Uterus (tissue), 4 donors: ENCODE data around the gene CD300E. TPM values are rescaled to one million over a fixed set of nuclear protein-coding genes. Genes with fewer than 3 reads are reported as not detected.
"Not testable (repeated sequence)": the region's sequence is repeated elsewhere in the genome, so short reads cannot be mapped to it uniquely, and the experiment has no call there.

Experiments
- DNase-seq, 2 donors: peaks; one replicate each; pipeline ENCODE4 v3.0.0-alpha.2; 2019 to 2020
- H3K27ac ChIP-seq, 2 donors: fragments of 200-600 bp; sonication (generic); 1 replicate in 1 of 2; 2 replicates in 1 of 2; pipeline ENCODE4 v1.5.1; 2016 to 2018
- H3K27me3 ChIP-seq, 2 donors: fragments of 200-600 bp; sonication (generic); one replicate each; pipeline ENCODE4 v1.5.1; 2018 to 2019; ENCODE audit warnings: control low read depth in 1 of 2
- H3K36me3 ChIP-seq, 2 donors: fragments of 200-600 bp; sonication (generic); one replicate each; pipeline ENCODE4 v1.5.1; 2019; ENCODE audit warnings: control low read depth in 1 of 2
- H3K4me1 ChIP-seq, 2 donors: fragments of 200-600 bp; sonication (generic); one replicate each; pipeline ENCODE4 v1.5.1; 2018 to 2019; ENCODE audit warnings: control low read depth in 1 of 2
- H3K4me3 ChIP-seq, 2 donors: fragments of 200-600 bp; sonication (generic); 1 replicate in 1 of 2; 2 replicates in 1 of 2; pipeline ENCODE4 v1.5.1; 2018 to 2019; ENCODE audit warnings: mild to moderate bottlenecking in 1 of 2
- H3K9me3 ChIP-seq, 2 donors: fragments of 200-600 bp; sonication (generic); one replicate each; pipeline ENCODE4 v1.5.1; 2019; ENCODE audit warnings: control low read depth in 1 of 2
- CTCF ChIP-seq, 4 experiments: fragments of 200-600 bp in 2 of 4; fragments of 450-650 bp in 2 of 4; sonication (generic) in 2 of 4; IDR thresholded peaks; one replicate each; pipeline ENCODE4 v1.5.1; 2016 to 2019; ENCODE audit warnings: antibody characterized with exemption in 4 of 4, mild to moderate bottlenecking in 2 of 4, moderate library complexity in 1 of 4
- POLR2A ChIP-seq, 2 donors: fragments of 450-650 bp; IDR thresholded peaks; one replicate each; pipeline ENCODE4 v1.6.1; 2016; ENCODE audit warnings: antibody characterized with exemption in 2 of 2, mild to moderate bottlenecking in 1 of 2, moderate library complexity in 1 of 2
- intact Hi-C: fragments of 100-400 bp; cut with DNase I; formaldehyde crosslinking; loops from one replicate; pipeline ENCODE4 v1.15.1; 2023; ENCODE audit warnings: low total_unique reads
- total RNA-seq, 4 donors: library from RNA; depleted of rRNA in 3 of 4; stranded (reverse); fragments of >200 nt in 3 of 4; gene quantifications; one replicate each; pipeline versions ENCODE4 v1.1.0 to v1.2.4, GENCODE V29; 2014 to 2023
- donor health status: DM: yes; HTN: yes; CAD: no.

Gene CD300E
- total RNA-seq, 4 donors from 2014 or later: 0.07 to 0.88 TPM; not detected in 2

GRCh38 chr17:74574489-74575142 lies 48.9 kb downstream of the CD300E start:
- Histone ChIP-seq H3K4me3 (no peak overlapping the region), H3K36me3 (no peaks in the 10 kb centered on the region), H3K9me3 (no peaks in the 10 kb centered on the region), H3K27me3 (no peaks in the 10 kb centered on the region), H3K4me1 (no peaks in the 10 kb centered on the region), H3K27ac (no peak overlapping the region)
- intact Hi-C loops: no loop called here
- TF ChIP-seq POLR2A (IDR thresholded peaks at IDR 0.05): no peak
- no peak for TF ChIP-seq CTCF (IDR thresholded peaks at IDR 0.05)
- DNase-seq: no peak

- H3K36me3 ChIP-seq, DNase-seq, H3K4me1 ChIP-seq, H3K4me3 ChIP-seq, intact Hi-C loops, H3K9me3 ChIP-seq, H3K27me3 ChIP-seq, H3K27ac ChIP-seq: not testable (repeated sequence)
These were observed 49.9 kb downstream of the CD300E start for GRCh38 chr17:74573635-74574034.

GRCh38 chr17:74573169-74573568 lies 50.4 kb downstream of the CD300E start:
- Histone ChIP-seq H3K4me3 (no peak overlapping the region), H3K4me1 (no peaks in the 10 kb centered on the region), H3K9me3 (no peaks in the 10 kb centered on the region), H3K27me3 (no peaks in the 10 kb centered on the region), H3K36me3 (no peaks in the 10 kb centered on the region), H3K27ac (no peak overlapping the region)
- TF ChIP-seq CTCF (IDR thresholded peaks at IDR 0.05) (no peak), POLR2A (IDR thresholded peaks at IDR 0.05) (no peak)
- no peak for DNase-seq
- intact Hi-C loops: no loop called here

- intact Hi-C loops: no loop called here
- Histone ChIP-seq H3K27ac (no peak overlapping the region), H3K4me1 (no peaks in the 10 kb centered on the region), H3K27me3 (no peaks in the 10 kb centered on the region), H3K4me3 (no peak overlapping the region), H3K9me3 (no peaks in the 10 kb centered on the region), H3K36me3 (no peaks in the 10 kb centered on the region)
- DNase-seq: no peak
- TF ChIP-seq CTCF (IDR thresholded peaks at IDR 0.05) (no peak), POLR2A (IDR thresholded peaks at IDR 0.05) (no peak)
These were observed 51.8 kb downstream of the CD300E start for GRCh38 chr17:74571621-74572270.

- H3K36me3 ChIP-seq: no peaks in the 10 kb centered on the region
- no peaks in the 10 kb centered on the region for H3K27me3 ChIP-seq
- no peak overlapping the region for H3K27ac ChIP-seq
- no peak overlapping the region for H3K4me3 ChIP-seq
- no peak for TF ChIP-seq CTCF (IDR thresholded peaks at IDR 0.05)
- no peak for TF ChIP-seq POLR2A (IDR thresholded peaks at IDR 0.05)
- H3K4me1 ChIP-seq: no peaks in the 10 kb centered on the region
- DNase-seq: peak in 1 of 2 donors; percentile 20
- intact Hi-C loops: no loop called here
- no peaks in the 10 kb centered on the region for H3K9me3 ChIP-seq
These were observed 54.2 kb downstream of the CD300E start for GRCh38 chr17:74569020-74570003.
